GM12891 (cell line): ENCODE data around the gene TULP3.

ENCODE experiments used
- DNase-seq: peaks from one replicate; pipeline ENCODE4 v3.0.0; 2011; ENCODE audit warnings: low spot score; ENCODE audit not compliant: insufficient read length
- FAIRE-seq: peaks from 2 replicates; lab custom pipeline; 2011; peaks lifted over from hg19 to GRCh38; lab: Jason Lieb, UNC
- PAX5 ChIP-seq: IDR thresholded peaks from 2 replicates; pipeline ENCODE4 v1.6.1; 2011; ENCODE audit warnings: low read length, moderate library complexity, mild to moderate bottlenecking; ENCODE audit not compliant: insufficient read depth, severe bottlenecking
- POLR2A ChIP-seq: IDR thresholded peaks from 2 replicates; pipeline ENCODE4 v1.6.1; 2011; ENCODE audit warnings: low read depth, low read length, control low read depth
- POLR2AphosphoS5 ChIP-seq: IDR thresholded peaks from 2 replicates; pipeline ENCODE4 v1.6.1; 2011; ENCODE audit warnings: low read depth, low read length, control low read depth
- POU2F2 ChIP-seq: IDR thresholded peaks from 2 replicates; pipeline ENCODE4 v1.6.1; 2011; ENCODE audit warnings: low read depth, mild to moderate bottlenecking, control low read depth, low read length, moderate library complexity
- SPI1 ChIP-seq: IDR thresholded peaks from 2 replicates; pipeline ENCODE4 v1.6.1; 2011; ENCODE audit warnings: low read depth, low read length, control low read depth
- TAF1 ChIP-seq: IDR thresholded peaks from 2 replicates; pipeline ENCODE4 v1.6.1; 2011; ENCODE audit warnings: low read depth, low read length, control low read depth

The TULP3 gene

DNA sequence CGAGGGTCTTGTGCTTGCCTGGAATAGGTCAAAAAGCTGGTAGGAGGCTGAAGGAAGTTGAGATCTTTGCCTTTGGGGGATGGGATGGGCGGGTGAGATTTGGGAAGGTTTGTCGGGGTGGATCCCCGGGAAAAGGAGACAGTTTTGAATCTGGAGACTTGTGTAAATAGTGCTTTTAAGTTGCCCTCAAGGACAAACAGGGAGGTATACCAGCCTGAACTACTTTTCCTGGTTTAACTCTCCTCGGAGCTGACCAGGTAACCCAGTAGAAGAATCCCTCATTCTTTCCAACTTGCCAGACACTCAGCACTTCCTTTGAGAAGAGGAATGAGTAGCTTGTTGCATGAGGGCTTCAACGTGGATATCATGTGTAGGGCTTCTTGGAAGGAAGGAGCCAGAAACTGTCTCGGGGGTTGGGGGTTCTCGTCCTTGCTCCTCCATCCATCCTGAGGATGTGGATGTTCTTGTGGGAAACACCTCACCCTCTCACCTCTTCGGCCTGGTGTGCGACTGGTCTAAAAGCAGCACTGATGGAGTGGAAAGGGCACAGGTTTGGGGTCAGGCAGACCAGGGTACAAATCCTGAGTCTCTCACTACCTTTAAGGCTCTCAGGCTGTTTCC lies 70.4 kb downstream of the TULP3 start:
- no peak for FAIRE-seq
- no peak for DNase-seq
- TF ChIP-seq POLR2AphosphoS5: no peak
- no peak for TF ChIP-seq POU2F2
- TF ChIP-seq PAX5: no peak
- no peak for TF ChIP-seq POLR2A
- no peak for TF ChIP-seq TAF1
- TF ChIP-seq SPI1: no peak

DNA sequence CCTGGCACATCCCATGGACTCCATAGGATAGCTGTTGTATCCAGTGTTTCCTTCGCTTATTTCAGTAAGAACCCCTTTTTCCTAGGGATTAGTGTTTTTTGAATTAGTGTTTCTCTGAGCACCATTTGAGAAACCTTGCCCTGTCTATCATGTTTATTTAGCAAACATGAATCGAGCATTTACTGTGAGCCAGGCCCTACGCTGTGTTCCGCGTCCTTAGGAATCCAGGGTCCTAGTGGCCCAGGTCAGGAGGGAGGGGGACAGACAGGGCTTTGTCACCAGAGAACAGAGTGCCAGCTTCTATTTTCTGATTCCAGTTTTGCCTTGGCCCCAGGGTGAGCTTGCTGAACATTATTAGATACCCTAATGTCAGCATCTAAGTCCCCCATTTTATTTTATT lies 71.0 kb downstream of the TULP3 start:
- no peak for TF ChIP-seq SPI1
- DNase-seq: no peak
- FAIRE-seq: no peak

DNA sequence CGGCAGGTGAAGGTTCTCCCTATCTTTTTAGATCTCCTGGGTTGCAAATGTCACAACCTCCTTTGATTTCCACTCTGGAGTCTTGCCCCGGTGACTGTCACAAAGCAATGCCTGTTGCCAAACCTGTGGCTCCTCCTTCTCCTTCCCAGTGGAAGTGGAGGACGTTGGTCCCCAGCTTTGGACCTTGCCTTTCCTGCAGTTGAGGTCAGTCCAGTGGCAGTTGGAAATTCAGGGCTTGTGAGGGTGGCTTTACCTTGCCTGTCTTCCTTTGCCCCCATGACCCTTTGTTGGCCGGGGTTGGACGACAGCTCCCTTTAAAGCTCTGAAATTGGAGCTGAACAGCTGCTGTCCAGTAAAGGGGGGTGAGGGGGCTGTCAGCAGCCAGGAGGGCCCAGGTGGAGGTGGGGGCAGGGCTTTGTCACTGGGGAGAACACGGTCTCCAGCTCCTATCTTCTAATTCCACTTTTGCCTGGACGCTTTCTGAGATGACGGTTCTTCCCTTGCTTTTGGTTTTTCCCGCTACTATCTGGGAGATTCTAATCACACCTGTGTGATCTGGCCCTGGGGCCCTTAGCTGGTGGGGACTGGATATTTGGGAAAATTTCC lies 72.6 kb downstream of the TULP3 start:
- FAIRE-seq (no peak), DNase-seq (no peak)
- no peak for TF ChIP-seq POU2F2
- no peak for TF ChIP-seq POLR2AphosphoS5
- TF ChIP-seq PAX5: no peak
- no peak for TF ChIP-seq SPI1
- no peak for TF ChIP-seq POLR2A
- no peak for TF ChIP-seq TAF1

DNA sequence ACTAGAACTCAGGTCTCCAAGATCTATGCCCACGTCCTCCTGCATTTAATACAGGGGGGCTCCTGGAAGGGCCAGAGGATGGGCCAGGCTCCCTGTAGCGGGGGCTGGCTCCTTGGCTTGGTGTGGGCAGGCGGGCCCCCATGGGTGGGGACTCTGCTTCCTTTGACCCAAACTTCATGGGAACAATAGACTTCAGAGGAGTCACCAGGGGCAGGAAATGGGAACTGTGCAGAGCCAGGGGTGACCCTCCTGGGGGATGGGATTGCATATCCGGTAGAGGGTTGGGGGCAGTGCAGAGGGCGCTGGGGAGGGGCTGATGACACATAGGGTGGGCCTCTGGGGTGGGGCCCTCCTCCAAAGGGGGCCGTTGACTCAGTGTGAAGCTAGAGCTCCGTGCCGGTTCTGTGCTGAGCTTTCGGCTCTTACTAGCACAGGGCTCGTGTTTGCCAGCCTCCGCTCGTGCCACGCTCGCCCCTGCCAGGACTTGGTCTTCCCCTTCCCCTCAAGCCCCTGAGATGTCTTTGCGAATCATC lies 73.1 kb downstream of the TULP3 start:
- no peak for FAIRE-seq
- TF ChIP-seq POU2F2: no peak
- TF ChIP-seq TAF1: no peak
- TF ChIP-seq PAX5: no peak
- no peak for TF ChIP-seq POLR2A
- no peak for TF ChIP-seq POLR2AphosphoS5
- TF ChIP-seq SPI1: no peak
- no peak for DNase-seq

DNA sequence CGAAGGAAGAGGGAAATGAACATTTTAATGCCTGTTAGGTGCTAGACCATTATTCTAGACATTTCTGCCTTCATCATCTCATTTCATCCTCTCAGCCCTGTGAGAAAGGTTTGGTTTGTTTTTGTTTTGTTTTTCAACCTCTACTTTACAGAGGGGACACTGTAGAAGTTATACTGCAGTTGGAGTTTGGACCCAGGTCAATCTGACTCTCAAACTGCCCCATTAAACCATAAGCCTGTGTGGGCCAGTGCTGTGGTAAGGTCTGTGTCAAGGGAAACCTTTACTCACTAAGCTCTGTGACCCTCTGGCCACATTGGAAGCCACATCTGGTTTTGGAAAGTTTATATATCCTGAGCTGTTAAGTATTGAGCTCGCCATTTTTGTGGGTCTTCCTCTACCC lies 77.0 kb downstream of the TULP3 start:
- DNase-seq: no peak
- TF ChIP-seq POU2F2: no peak
- no peak for TF ChIP-seq PAX5
- no peak for TF ChIP-seq TAF1
- TF ChIP-seq POLR2AphosphoS5: no peak
- no peak for TF ChIP-seq POLR2A
- no peak for TF ChIP-seq SPI1
- no peak for FAIRE-seq

DNA sequence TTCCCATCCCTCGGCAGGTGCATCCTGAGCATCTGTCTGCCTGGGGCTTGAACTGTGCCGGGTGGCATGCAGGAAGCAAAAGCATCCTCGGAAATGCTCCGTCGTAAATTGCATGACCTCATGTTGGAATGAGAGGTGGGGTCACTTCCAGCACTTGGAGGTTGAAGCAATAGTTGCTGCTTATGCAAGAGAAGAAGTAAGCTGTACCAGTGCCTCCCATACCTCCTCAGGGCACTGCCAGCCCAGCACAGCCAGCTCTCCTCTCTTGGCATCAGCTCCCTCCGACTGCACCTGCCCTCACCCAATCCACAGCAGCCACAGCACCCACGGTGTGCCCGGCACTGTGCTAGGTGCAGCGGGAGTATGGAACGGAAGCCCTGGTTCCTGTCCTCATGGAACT lies 80.1 kb downstream of the TULP3 start:
- TF ChIP-seq POU2F2 (no peak), TAF1 (no peak), POLR2AphosphoS5 (no peak), POLR2A (no peak), SPI1 (no peak), PAX5 (no peak)
- no peak for FAIRE-seq

DNA sequence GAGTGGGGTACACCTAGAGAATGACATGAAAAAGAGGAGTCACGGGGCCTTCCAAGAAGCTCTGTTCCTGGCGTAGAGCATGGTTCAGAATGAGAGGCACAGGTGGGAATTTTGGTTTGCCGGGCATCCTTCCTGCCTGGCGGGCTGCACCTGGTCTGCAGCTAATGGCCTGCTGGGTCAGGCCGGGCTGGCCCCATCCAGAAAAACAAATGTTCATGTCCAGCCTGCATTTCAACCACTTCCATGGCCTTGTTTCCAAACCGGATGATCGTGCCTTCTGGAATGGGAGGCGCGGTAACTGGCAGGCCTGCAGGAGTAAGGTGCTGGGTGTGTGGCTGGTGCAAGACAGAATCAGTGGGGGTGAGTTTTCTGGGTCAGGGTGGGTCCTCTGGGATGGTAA lies 82.9 kb downstream of the TULP3 start:
- DNase-seq: no peak
- no peak for FAIRE-seq
- no peak for TF ChIP-seq POLR2AphosphoS5

More for the DNA sequence above, 80.1 kb downstream of the TULP3 start:
- no peak for DNase-seq

DNA sequence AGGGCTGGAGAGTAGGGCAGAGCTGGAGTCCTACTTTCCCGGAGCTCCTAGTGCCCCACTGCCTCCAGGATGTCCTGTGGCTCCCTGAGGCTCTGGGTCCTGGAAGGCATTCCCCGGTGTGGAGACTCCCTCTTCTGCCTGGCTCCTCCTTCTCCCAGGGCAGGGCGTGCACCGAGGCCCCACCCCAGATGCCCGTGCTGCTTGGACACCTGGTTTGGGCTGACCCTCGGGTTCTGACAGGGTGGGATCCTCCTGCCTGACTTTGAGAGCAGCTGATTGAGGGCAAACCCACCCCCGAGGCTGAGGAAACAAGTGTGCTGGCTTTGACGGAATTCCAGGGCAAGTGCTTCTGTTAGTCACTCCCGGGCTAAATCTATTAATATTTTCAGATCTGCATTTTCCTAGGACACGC lies 83.9 kb downstream of the TULP3 start:
- no peak for TF ChIP-seq SPI1
- TF ChIP-seq PAX5: no peak
- TF ChIP-seq POLR2AphosphoS5: no peak
- TF ChIP-seq POLR2A: no peak
- TF ChIP-seq TAF1: no peak
- no peak for TF ChIP-seq POU2F2
- DNase-seq (no peak), FAIRE-seq (no peak)

DNA sequence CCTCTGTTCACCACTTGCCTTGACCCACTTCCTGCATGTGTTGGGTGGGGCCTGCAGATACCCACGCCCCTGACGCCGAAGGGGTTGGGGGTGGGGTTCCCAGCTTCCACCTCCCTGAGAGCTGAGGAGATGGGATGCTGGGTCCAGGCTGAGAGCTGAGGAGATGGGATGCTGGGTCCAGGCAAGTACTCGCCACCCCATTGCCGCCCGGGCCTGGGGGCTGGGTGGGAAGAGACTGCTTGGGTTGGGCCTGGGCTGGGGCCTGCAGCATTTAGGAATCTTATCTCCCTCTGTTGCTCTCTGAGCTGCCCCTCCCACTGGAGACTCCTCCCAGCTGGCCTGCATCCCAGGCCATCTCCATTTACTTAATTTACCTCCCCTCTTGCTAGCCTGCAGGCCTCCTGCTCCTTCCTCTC lies 85.9 kb downstream of the TULP3 start:
- DNase-seq (no peak), FAIRE-seq (no peak)
- TF ChIP-seq PAX5 (no peak), POLR2A (no peak), SPI1 (no peak), POLR2AphosphoS5 (no peak), POU2F2 (no peak), TAF1 (no peak)

DNA sequence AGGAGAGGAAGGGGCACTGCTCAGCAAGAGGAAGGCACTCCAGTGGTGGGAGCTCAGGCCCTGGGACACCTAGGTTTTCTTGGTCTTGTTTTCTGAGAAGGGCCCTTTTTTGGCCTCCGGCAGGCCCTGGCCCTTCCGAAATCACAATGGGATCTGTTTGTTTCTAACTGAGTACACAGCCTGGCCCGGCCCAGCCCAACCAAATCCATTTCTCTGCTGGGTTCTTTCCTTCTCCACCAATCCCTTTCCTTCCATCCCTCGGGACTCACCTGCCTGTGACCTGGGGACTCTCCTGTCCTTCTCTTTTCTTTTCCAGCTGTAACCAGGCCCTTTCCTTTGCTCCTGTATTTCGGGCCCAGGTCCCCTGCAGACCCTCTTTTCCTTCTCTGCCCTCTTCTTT lies 87.1 kb downstream of the TULP3 start:
- DNase-seq (no peak), FAIRE-seq (no peak)
- TF ChIP-seq POLR2A (no peak), TAF1 (no peak), POLR2AphosphoS5 (no peak), PAX5 (no peak), POU2F2 (no peak), SPI1 (no peak)

DNA sequence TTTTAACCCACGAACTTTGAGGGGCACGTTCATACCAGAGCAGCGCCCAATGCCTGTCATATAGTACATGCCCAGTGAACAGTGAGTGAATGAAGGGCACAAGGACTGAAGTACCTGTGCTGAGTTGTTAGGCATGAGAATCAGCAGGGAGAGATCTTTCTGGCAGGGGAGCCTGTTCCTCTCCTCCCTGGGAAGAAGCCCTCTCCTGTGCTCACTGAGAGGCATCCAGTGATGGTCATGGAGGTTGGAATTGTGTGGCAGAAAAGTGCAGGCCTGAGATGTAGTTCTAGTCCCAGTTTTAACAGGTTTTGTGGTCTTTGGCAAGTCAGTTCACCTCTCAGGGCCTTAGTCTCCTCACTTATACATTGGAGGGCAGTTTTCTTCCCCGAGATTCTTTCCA lies 89.1 kb downstream of the TULP3 start:
- DNase-seq (no peak), FAIRE-seq (no peak)
- TF ChIP-seq TAF1: no peak
- no peak for TF ChIP-seq POLR2A
- TF ChIP-seq POU2F2: no peak
- TF ChIP-seq PAX5: no peak
- no peak for TF ChIP-seq POLR2AphosphoS5
- TF ChIP-seq SPI1: no peak
